Naive thymus-derived CD4-positive, alpha-beta T cell (primary cell): Measurements from ENCODE around the gene IGF2R. TPM values are rescaled to one million over a fixed set of nuclear protein-coding genes. Genes with fewer than 3 reads are reported as not detected.

ENCODE experiments used
- ATAC-seq: fragments of 150-1000 bp; cut with Tn5 transposase; 2 replicates; pipeline ENCODE4 v1.10.0; 2021; ENCODE audit warnings: mild to moderate bottlenecking, moderate library complexity
- CTCF ChIA-PET: fragments of 350-600 bp; sonication (Branson Sonifier 250); formaldehyde crosslinking; loops from one replicate; lab custom pipeline; 2021; ENCODE audit warnings: antibody characterized with exemption; lab: Charles Lee
- POLR2A ChIA-PET: fragments of 350-600 bp; sonication (Branson Sonifier 250); formaldehyde crosslinking; loops from one replicate; lab custom pipeline; 2021; ENCODE audit warnings: antibody characterized with exemption, inconsistent platforms; lab: Charles Lee
- DNase-seq, 9 donors: peaks; one replicate each; pipeline versions ENCODE4 v3.0.0 to v3.0.0-alpha.2; 2020 to 2022; ENCODE audit warnings: mixed read lengths in 1 of 9
- H3K27ac ChIP-seq: one replicate; pipeline ENCODE4 v1.7.0; 2013; ENCODE audit warnings: mild to moderate bottlenecking, low read depth, low read length, moderate library complexity
- H3K27me3 ChIP-seq, 2 donors: one replicate each; pipeline ENCODE4 v1.7.0; 2013; ENCODE audit warnings: low read length in 2 of 2, mild to moderate bottlenecking in 2 of 2, moderate library complexity in 2 of 2; ENCODE audit not compliant: control insufficient read depth in 2 of 2, insufficient read depth in 2 of 2
- H3K36me3 ChIP-seq, 3 experiments: 1 replicate in 2 of 3; 2 replicates in 1 of 3; pipeline ENCODE4 v1.7.0; 2013; ENCODE audit warnings: low read length in 3 of 3, mild to moderate bottlenecking in 3 of 3, moderate library complexity in 1 of 3; ENCODE audit not compliant: insufficient read depth in 3 of 3, control insufficient read depth in 2 of 3
- H3K4me1 ChIP-seq, 2 donors: one replicate each; pipeline ENCODE4 v1.7.0; 2013; ENCODE audit warnings: low read length in 2 of 2, mild to moderate bottlenecking in 2 of 2, moderate library complexity in 1 of 2; ENCODE audit not compliant: control insufficient read depth in 2 of 2, insufficient read depth in 2 of 2
- H3K4me3 ChIP-seq: 2 replicates; pipeline ENCODE4 v1.7.0; 2013; ENCODE audit warnings: mild to moderate bottlenecking, low read length
- H3K9me3 ChIP-seq, 3 experiments: 1 replicate in 2 of 3; 2 replicates in 1 of 3; pipeline ENCODE4 v1.7.0; 2013; ENCODE audit warnings: low read length in 3 of 3; ENCODE audit not compliant: control insufficient read depth in 2 of 3
- H3K27ac Mint-ChIP-seq, 9 donors: one replicate each; pipeline ENCODE4 v1.8.0; 2020 to 2022; ENCODE audit warnings: mixed read lengths in 9 of 9, mild to moderate bottlenecking in 8 of 9, moderate library complexity in 5 of 9, inconsistent platforms in 2 of 9
- H3K27me3 Mint-ChIP-seq, 5 donors: one replicate each; pipeline ENCODE4 v1.8.0; 2021 to 2022; ENCODE audit warnings: mixed read lengths in 5 of 5, mild to moderate bottlenecking in 1 of 5
- H3K36me3 Mint-ChIP-seq, 5 donors: one replicate each; pipeline ENCODE4 v1.8.0; 2020 to 2022; ENCODE audit warnings: mixed read lengths in 5 of 5, mild to moderate bottlenecking in 3 of 5, inconsistent platforms in 1 of 5
- H3K4me1 Mint-ChIP-seq, 7 donors: one replicate each; pipeline ENCODE4 v1.8.0; 2020 to 2022; ENCODE audit warnings: mixed read lengths in 7 of 7, mild to moderate bottlenecking in 3 of 7, inconsistent platforms in 1 of 7
- H3K4me3 Mint-ChIP-seq, 10 donors: one replicate each; pipeline ENCODE4 v1.8.0; 2020 to 2022; ENCODE audit warnings: mild to moderate bottlenecking in 10 of 10, mixed read lengths in 10 of 10, moderate library complexity in 6 of 10, inconsistent platforms in 2 of 10
- H3K9me3 Mint-ChIP-seq, 11 donors: one replicate each; pipeline ENCODE4 v1.8.0; 2020 to 2022; ENCODE audit warnings: mixed read lengths in 11 of 11, mild to moderate bottlenecking in 4 of 11, inconsistent platforms in 1 of 11, moderate library complexity in 1 of 11
- intact Hi-C, 2 donors: fragments of 100-400 bp; cut with micrococcal nuclease; formaldehyde crosslinking; loops; one replicate each; pipeline ENCODE4 v1.15.1; 2023
- polyA plus RNA-seq, 2 donors: library from polyadenylated mRNA; unstranded; fragments of 300-500 nt; fragmentation: Illumina TruSeq; gene quantifications; one replicate each; pipeline ENCODE4 v1.2.3, GENCODE V29; 2021
- total RNA-seq, 6 experiments: library from RNA in 5 of 6; stranded (reverse) in 5 of 6; gene quantifications; 1 replicate in 5 of 6; 2 replicates in 1 of 6; pipeline ENCODE4 v1.2.3 and lab custom pipeline; 2021 to 2026

Gene IGF2R
- total and polyA plus RNA-seq, 7 experiments from 2014 or later: 8.7 to 79.2 (median 70.4) TPM

DNA sequence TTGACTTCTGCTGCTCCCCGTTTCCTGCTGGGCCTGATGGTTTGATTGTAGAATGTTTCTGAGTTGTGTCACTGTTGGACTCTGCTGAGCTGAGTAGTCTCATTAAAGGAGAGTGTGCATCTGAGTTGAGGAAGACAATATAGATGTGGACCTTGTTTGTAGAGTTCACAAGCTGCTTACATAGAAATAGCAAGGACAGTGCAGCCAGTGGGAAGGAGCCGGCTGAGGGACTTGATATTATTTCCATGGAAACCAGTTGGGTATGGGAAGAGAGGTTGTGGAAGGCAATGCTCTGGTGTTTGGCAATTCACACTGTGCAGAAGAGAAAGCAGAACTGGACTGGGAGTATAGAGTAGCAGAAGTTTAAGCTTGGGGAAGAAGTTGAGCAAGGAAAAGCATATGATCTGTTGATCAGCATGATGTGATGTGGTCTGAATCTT lies 14.8 kb downstream of the IGF2R start:
- no peak overlapping the region for H3K4me3 ChIP-seq
- ChIA-PET CTCF (interaction anchor here (0.8 kb wide), 1 partner anchor 21 kb away, joined by 3 read pairs; no protein-coding TSS in a partner anchor), POLR2A (interaction anchor here (0.9 to 6.0 kb wide), 3 partner anchors 13 to 32 kb away, joined by 4 to 60 read pairs (median 6); partner anchors contain the start of gene IGF2R)
- peak overlapping the region; percentile 64 to 92 (median 86) for H3K27ac Mint-ChIP-seq
- no peaks in the 10 kb centered on the region for H3K36me3 ChIP-seq
- H3K4me3 Mint-ChIP-seq: peak overlapping the region; percentile 5 to 87 (median 82)
- H3K4me1 ChIP-seq: peaks cover 46 to 51% of the 10 kb centered on the region in 2 donors
- H3K27me3 ChIP-seq: no peaks in the 10 kb centered on the region
- H3K36me3 Mint-ChIP-seq: peaks cover 0 to 6% (median 0%) of the 10 kb centered on the region in 5 donors
- no peaks in the 10 kb centered on the region for H3K9me3 ChIP-seq
- intact Hi-C loops: loop anchor here (1.0 to 5.0 kb wide), 5 partner anchors 13 to 291 kb away; partner anchors contain the start of genes MRPL18 (in 1 of the 2) and SOD2 (in 1 of the 2)
- ATAC-seq (peak; percentile 63), DNase-seq (no peak)
- peaks cover 0 to 4% (median 0%) of the 10 kb centered on the region in 11 donors for H3K9me3 Mint-ChIP-seq
- H3K27ac ChIP-seq: peak overlapping the region; percentile 48
- no peaks in the 10 kb centered on the region for H3K27me3 Mint-ChIP-seq
- H3K4me1 Mint-ChIP-seq: peaks cover 57 to 94% (median 88%) of the 10 kb centered on the region in 7 donors

DNA sequence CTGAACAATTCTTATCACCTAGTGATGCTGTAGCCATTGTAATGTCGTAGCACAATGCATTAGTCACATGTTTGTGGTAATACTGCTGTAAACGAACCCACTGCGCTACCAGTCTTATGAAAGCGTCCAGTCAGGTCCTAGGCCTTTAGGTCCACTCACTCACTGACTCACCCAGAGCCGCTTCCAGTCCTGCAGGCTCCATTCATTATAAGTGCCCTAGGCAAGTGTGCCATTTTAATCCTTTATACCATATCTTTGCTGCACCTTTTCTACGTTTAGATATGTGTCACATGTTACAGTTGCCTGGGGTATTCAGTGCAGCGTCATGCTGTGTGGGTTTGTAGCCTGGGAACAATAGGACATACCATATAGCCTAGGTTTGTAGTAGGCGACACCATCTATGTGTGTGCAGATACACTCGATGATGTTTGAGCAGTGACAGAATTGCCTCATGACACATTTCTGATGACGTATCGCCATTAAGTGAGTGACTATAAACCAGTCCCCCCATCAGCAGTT lies 15.4 kb downstream of the IGF2R start:
- H3K27ac Mint-ChIP-seq: peak overlapping the region in 1 of 9 donors; percentile 87
- Histone ChIP-seq H3K36me3 (no peaks in the 10 kb centered on the region), H3K27ac (no peak overlapping the region), H3K4me1 (peaks cover 48 to 51% of the 10 kb centered on the region in 2 donors), H3K9me3 (no peaks in the 10 kb centered on the region), H3K27me3 (no peaks in the 10 kb centered on the region), H3K4me3 (no peak overlapping the region)
- ChIA-PET POLR2A (interaction anchor here (6.0 kb wide), 1 partner anchor 14 kb away, joined by 60 read pairs; the partner anchor contains the start of gene IGF2R), CTCF (no interaction called here)
- no peak for DNase-seq
- intact Hi-C loops: loop anchor here (5.0 kb wide), 3 partner anchors 83 to 292 kb away; partner anchors contain the start of genes MRPL18 (in 1 of the 2) and SOD2 (in 1 of the 2)
- peaks cover 0 to 4% (median 0%) of the 10 kb centered on the region in 5 donors for H3K36me3 Mint-ChIP-seq
- no peaks in the 10 kb centered on the region for H3K27me3 Mint-ChIP-seq
- H3K4me3 Mint-ChIP-seq: no peak overlapping the region
- H3K4me1 Mint-ChIP-seq: peaks cover 56 to 94% (median 88%) of the 10 kb centered on the region in 7 donors
- H3K9me3 Mint-ChIP-seq: peaks cover 0 to 2% (median 0%) of the 10 kb centered on the region in 11 donors
- ATAC-seq: peak; percentile 51

DNA sequence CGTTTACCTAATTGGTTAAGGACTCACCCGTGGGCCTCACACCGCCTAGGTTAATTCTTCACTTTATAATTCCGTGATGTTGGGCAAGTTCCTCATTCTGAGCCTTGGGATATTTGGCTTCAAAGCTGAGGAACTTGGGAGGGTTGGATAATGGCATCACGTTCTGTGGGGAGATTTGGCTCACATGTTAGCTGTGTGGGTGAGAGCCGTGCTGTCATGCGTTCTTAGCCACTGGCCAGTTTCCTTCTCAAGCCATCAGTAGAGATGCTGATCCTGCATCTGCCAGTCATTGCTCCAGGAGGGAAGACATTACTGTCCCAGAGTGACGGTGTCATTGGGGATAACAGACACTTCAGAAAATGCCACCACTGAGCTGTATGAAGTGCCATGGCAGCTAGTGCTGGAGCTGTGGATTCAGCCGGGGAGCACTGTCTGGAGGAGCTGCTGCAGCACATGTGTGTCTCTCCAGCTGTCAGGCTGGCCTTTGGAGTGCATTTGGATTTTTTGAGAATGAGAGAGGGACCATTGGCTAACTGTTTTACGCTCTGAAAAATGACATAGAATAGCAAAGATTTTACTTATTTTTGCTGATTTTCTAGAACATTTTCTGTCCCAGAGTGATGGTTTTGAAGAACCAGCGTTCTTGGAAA lies 16.5 kb downstream of the IGF2R start:
- H3K27ac ChIP-seq: no peak overlapping the region
- peaks cover 52 to 93% (median 90%) of the 10 kb centered on the region in 7 donors for H3K4me1 Mint-ChIP-seq
- intact Hi-C loops: no loop called here
- no peak overlapping the region for H3K4me3 ChIP-seq
- H3K27me3 ChIP-seq: no peaks in the 10 kb centered on the region
- no peaks in the 10 kb centered on the region for H3K27me3 Mint-ChIP-seq
- peak overlapping the region in 2 of 9 donors; percentile 23 to 47 for H3K27ac Mint-ChIP-seq
- no peaks in the 10 kb centered on the region for H3K36me3 ChIP-seq
- H3K9me3 Mint-ChIP-seq: no peaks in the 10 kb centered on the region
- H3K9me3 ChIP-seq: no peaks in the 10 kb centered on the region
- DNase-seq (no peak), ATAC-seq (no peak)
- H3K4me3 Mint-ChIP-seq: peak overlapping the region in 1 of 10 donors; percentile 4
- POLR2A ChIA-PET: interaction anchor here (0.6 kb wide), 1 partner anchor 215 kb away, joined by 5 read pairs; no protein-coding TSS in a partner anchor
- H3K4me1 ChIP-seq: peaks cover 49 to 53% of the 10 kb centered on the region in 2 donors
- peaks cover 0 to 3% (median 0%) of the 10 kb centered on the region in 5 donors for H3K36me3 Mint-ChIP-seq
- CTCF ChIA-PET: no interaction called here

DNA sequence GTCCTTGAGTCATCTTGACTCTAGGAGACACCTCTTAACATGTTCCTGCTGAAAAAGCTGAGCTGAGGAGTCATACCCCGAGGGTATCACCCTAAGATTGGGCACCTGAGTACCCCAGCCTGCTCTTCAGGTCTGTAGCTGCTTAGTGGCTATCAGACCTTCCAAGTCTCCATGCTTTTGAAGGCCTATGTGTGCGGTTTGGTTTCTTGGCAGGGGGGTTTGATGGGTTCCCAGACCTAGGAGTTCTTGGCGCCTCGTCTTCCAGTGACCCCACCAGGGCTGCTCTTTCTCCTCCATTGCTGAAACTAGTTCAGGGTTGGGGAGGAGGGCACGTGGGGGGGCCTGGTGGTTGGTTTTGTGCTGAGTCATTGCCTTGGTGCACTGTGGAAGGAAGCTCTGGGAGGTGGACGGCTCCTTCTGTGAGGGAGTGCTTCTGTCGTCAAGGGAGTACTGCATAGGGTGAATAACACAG lies 20.1 kb downstream of the IGF2R start:
- H3K36me3 Mint-ChIP-seq: peaks cover 17 to 31% (median 27%) of the 10 kb centered on the region in 5 donors
- H3K27ac ChIP-seq: no peak overlapping the region
- peaks cover 18 to 21% of the 10 kb centered on the region in 2 donors for H3K4me1 ChIP-seq
- H3K9me3 Mint-ChIP-seq: peaks cover 0 to 13% (median 1%) of the 10 kb centered on the region in 11 donors
- intact Hi-C loops: no loop called here
- no peak overlapping the region for H3K27ac Mint-ChIP-seq
- no peak for DNase-seq
- ChIA-PET CTCF (no interaction called here), POLR2A (no interaction called here)
- peak overlapping the region in 1 of 10 donors; percentile 23 for H3K4me3 Mint-ChIP-seq
- H3K4me3 ChIP-seq: no peak overlapping the region
- H3K27me3 ChIP-seq: no peaks in the 10 kb centered on the region
- H3K9me3 ChIP-seq: no peaks in the 10 kb centered on the region
- no peaks in the 10 kb centered on the region for H3K27me3 Mint-ChIP-seq
- ATAC-seq: peak; percentile 51
- peaks cover 36 to 90% (median 81%) of the 10 kb centered on the region in 7 donors for H3K4me1 Mint-ChIP-seq
- H3K36me3 ChIP-seq: peaks cover 0 to 22% (median 0%) of the 10 kb centered on the region in 3 experiments

DNA sequence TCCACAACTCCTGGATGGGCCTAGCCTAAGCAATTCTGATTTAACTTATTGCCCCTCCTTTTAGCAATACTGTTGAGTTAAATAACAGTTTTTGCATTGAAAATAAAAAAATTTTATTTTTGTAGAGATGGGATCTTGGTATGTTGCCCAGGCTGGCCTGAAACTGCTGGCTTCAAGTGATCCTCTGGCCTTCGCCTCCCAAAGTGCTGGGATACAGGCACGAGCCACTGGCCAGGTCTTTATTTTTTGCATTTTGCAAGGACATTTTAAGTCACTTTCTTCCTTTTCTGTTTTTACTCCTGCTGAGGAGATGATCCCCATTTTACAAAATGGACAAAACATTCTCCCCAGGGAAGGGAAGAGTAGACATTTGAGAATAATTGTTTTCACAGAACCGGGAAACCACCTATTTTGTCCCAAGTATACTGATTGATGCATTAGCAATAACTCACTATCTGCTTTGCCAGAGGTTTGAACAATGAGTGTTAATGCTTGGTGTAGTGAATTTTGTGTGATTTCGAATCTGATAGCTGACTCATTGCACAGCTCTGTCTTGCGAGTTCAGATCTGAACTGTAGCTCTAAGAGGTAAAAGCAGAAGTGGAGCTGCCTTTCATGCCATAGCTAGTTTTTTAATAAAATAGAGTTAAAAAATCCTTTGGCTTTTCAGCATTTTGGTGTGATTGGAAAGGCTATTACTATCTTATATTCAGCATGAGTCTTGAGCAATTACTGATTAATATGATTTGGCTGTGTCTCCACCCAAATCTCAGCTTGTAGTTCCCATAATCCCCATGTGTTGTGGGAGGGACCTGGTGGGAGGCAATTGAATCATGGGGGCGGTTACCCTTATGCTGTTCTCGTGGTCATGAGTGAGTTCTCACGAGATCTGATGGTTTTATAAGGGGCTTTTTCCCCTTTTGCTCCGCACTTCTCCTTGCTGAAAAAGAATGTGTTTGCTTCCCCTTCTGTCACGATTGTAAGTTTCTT lies 20.9 kb downstream of the IGF2R start:
- peaks cover 0 to 3% (median 0%) of the 10 kb centered on the region in 3 experiments for H3K9me3 ChIP-seq
- H3K4me1 Mint-ChIP-seq: peaks cover 39 to 90% (median 81%) of the 10 kb centered on the region in 7 donors
- peaks cover 0 to 22% (median 0%) of the 10 kb centered on the region in 3 experiments for H3K36me3 ChIP-seq
- H3K4me3 ChIP-seq: no peak overlapping the region
- no peaks in the 10 kb centered on the region for H3K27me3 ChIP-seq
- no peak for DNase-seq
- peak; percentile 65 for ATAC-seq
- ChIA-PET POLR2A (interaction anchor here (1.2 kb wide), 1 partner anchor 10 kb away, joined by 3 read pairs; no protein-coding TSS in a partner anchor), CTCF (interaction anchor here (0.6 kb wide), 1 partner anchor 10 kb away, joined by 3 read pairs; no protein-coding TSS in a partner anchor)
- peaks cover 24 to 39% (median 35%) of the 10 kb centered on the region in 5 donors for H3K36me3 Mint-ChIP-seq
- no peak overlapping the region for H3K27ac Mint-ChIP-seq
- peaks cover 4 to 21% (median 9%) of the 10 kb centered on the region in 11 donors for H3K9me3 Mint-ChIP-seq
- H3K27me3 Mint-ChIP-seq: no peaks in the 10 kb centered on the region
- intact Hi-C loops: no loop called here
- peak overlapping the region in 1 of 10 donors; percentile 23 for H3K4me3 Mint-ChIP-seq
- H3K27ac ChIP-seq: no peak overlapping the region
- H3K4me1 ChIP-seq: peaks cover 15 to 18% of the 10 kb centered on the region in 2 donors
